ENCODE measurements around the gene TUBG1.
A peak's percentile ranks its signal among the peaks of the same experiment; 100 is the strongest.

The TUBG1 gene

DNA sequence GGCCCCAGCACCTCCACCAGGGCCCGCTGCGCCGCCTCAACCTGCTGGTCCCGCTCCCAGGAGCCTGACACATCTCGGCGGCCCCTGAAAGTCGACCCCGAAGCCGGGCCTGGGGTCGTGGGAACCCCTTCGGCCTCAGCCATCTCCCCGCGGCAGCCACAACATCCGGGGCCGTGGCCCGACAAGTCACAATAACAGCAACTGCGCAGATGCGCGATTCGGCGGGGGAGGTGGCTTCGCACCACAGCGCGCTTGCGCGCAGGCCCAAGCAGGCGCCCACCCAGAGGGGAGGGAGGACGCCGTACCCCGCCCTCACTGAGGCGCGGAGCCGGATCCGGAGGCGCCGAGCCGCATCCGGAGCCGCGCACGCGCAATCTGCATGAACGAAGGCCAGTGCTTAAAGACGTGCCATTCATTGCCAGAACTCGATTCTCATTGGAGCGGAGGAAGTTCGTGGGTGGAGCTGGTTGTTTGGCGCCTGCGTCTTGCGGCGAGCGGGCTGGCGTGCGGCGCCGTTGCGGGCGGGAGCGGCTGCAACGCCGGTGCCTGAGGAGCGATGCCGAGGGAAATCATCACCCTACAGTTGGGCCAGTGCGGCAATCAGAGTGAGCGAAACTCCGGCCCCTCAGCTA is at the start of gene TUBG1, which contains the start of gene RETREG3:
TUBG1 (plus strand) TSS at position 502 of the 632 bp plus-strand sequence; CDS start at position 557, 55 bp downstream.
RETREG3 (minus strand) TSS at position 193 of the 632 bp plus-strand sequence; CDS start at position 143, 50 bp downstream.
- peak; percentile 96 for DNase-seq

GRCh38 chr17:42560246-42560645 is 49.2 kb upstream of the TUBG1 start:
- no peak for DNase-seq

- peak; percentile 84 for DNase-seq
Measured at GRCh38 chr17:42561897-42562387, 47.5 kb upstream of the TUBG1 start, which contains the start of gene COASY. Gene COASY (plus strand): TSS chr17:42562148. CDS start chr17:42562623, 475 bp downstream.

DNA sequence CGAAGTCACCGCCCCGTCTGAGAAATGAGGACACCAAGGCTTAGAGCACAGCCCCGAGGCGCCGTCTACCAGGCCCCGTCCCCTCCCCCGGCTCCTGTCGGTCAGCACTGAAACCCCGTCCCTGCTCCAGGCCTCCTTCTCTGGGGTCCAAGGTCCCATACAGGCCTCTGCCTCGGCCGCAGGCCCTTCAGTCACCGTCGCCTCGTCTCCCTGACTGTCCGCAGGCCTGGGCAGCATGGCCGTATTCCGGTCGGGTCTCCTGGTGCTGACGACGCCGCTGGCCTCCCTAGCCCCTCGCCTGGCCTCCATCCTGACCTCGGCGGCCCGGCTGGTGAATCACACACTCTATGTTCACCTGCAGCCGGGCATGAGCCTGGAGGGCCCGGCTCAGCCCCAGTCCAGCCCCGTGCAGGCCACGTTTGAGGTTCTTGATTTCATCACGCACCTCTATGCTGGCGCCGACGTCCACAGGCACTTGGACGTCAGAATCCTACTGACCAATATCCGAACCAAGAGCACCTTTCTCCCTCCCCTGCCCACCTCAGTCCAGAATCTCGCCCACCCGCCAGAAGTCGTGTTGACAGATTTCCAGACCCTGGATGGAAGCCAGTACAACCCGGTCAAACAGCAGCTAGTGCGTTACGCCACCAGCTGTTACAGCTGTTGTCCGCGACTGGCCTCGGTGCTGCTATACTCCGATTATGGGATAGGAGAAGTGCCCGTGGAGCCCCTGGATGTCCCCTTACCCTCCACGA is 46.9 kb upstream of the TUBG1 start:
- DNase-seq, result no peak

DNA sequence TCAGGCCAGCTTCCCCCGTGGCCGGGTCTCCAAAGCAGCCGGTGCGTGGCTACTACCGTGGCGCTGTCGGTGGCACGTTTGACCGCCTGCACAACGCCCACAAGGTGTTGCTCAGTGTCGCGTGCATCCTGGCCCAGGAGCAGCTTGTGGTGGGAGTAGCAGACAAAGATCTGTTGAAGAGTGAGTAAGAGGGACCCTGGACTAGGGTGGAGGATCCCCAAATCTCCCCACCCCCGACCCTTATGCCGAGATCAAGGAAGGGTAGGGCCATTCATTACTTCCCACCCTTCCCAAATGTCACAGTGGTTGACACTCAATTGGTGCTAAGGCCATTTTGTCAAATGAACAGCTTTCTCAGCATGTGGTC is 46.4 kb upstream of the TUBG1 start:
- DNase-seq, result no peak

DNA sequence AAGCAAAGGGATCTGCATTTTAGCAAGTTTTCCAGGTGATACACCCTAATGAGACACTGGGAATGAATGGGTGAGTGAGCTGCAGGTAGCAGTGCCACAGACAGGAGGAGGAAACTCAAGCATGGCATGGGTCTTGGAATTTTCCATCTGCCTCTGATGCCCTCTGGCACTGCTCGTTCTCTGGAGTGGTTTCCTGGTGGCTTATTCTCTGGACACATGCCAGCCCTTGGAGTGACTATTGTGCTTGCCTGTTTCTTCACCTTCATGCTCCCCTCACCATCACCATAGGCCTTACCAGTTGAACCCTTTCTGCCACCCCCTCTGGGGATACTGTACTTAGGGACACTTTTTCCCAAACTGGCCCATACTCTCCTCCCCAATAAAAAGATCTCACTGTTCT is 45.9 kb upstream of the TUBG1 start:
- DNase-seq, result no peak

GRCh38 chr17:42563950-42564349 is 45.5 kb upstream of the TUBG1 start:
- DNase-seq, result no peak

- no peak for DNase-seq
Measured at GRCh38 chr17:42564815-42565522, 44.5 kb upstream of the TUBG1 start.

- no peak for DNase-seq
Measured at GRCh38 chr17:42565523-42566214, 43.8 kb upstream of the TUBG1 start.

- DNase-seq, result no peak
Measured at GRCh38 chr17:42566215-42566882, 43.1 kb upstream of the TUBG1 start.

DNA sequence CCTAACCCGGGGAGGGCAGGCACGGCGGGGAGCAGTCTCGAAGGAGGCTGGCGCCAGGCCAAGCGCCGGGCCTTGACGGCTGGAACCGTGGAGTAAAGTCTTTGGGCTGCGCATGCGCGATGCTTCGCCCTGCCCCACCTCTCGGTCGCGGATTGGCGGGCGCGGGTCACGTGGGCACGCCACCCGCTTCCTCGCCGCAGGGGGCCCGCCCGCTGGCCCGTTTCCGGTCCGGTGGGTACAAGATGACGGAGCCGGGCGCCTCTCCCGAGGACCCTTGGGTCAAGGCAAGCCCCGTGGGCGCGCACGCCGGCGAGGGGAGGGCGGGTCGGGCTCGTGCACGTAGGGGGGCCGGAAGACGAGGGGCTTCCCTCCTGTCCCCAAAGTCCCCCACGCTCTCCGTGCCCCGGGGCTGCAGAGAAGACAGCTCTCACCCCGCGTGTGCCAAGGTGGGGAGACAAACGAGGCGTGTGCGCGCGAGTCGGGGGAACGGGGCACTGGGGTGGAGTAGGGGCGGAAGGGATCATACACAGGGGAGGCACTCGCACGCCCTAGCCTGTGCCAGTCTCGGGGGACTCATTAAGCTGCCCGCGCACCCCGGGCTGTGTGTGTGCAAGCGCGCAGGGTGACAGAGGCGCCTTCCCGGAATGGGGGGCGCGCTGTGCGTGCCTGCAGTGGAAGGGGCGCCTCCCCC is 42.5 kb upstream of the TUBG1 start, which contains the start of gene MLX:
MLX (plus strand) TSS at position 218 of the 691 bp plus-strand sequence; CDS start at position 243, 25 bp downstream.
- peak; percentile 61 for DNase-seq

DNA sequence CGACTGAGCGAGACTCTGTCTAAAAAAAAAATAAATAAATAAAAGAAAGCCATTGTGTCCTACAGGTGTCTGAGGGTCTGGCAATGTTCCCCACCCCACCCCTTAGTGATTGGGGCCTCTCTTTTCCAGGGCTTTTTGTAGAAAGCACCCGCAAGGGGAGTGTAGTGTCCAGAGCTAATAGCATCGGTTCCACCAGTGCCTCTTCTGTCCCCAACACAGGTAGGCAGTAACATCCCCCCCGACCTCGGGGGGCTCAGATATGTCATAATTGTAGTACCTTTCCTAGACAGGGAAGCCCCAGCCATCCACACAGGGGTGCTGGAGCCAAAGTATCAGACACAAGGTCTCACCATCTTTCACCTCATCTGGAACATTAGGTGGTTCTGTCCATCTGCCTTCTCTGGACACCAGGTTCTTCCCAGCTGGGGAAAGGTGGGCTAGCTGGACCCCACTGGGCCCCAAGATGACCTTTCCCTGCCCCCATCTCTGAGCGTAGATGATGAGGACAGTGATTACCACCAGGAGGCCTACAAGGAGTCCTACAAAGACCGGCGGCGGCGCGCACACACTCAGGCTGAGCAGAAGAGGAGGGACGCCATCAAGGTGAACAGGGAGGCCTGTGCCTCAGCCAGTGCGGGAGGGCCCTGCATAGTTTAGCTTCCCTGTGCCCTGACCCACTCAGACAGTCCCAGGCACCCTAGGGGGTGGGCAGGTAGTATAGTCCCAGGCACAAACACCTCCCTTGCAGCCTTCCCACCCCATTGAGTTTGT is 41.0 kb upstream of the TUBG1 start:
- DNase-seq, result no peak

GRCh38 chr17:42571435-42572225 is 37.9 kb upstream of the TUBG1 start:
- DNase-seq, result no peak

DNA sequence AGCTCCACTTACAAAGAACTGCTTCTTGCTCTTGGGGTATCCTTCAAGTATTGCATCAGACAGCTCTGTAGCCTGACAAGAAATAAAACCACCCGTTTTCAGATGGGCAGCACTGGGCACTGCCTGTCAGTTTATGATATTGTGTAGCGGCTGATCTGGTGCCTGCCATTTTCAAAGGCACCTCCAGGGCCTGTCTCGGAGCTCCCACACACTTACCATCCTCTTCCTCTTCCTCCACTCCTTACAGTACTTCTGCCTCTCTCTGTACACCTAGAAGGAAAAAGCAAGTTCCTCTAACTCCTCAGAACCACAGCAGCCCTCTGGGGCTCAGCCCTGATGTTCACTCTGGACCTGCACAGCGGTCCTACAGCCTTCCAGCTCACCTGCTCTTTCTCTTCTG is 36.4 kb upstream of the TUBG1 start:
- DNase-seq, result no peak

- DNase-seq, result no peak
Measured at GRCh38 chr17:42574463-42574862, 35.0 kb upstream of the TUBG1 start.

DNA sequence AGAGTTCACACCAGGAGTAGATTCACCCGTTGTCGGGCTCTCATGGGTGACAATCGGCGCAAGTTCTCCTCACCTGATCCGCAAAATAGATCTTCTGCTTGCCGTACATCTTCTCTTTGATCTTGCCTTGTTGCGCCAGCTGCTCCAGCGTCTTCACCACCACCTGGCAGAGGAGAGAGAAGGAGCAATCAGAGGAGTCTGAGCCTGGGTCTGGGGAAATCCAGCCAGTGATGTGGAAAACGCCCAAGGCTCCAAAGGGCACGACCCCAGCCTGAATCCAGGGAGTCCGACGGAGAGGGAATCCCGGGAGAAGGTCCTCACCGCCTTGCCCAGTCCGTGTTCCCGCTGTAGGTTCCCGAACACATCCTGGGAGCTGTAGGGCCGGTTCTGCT is 32.3 kb upstream of the TUBG1 start:
- DNase-seq, result no peak

DNA sequence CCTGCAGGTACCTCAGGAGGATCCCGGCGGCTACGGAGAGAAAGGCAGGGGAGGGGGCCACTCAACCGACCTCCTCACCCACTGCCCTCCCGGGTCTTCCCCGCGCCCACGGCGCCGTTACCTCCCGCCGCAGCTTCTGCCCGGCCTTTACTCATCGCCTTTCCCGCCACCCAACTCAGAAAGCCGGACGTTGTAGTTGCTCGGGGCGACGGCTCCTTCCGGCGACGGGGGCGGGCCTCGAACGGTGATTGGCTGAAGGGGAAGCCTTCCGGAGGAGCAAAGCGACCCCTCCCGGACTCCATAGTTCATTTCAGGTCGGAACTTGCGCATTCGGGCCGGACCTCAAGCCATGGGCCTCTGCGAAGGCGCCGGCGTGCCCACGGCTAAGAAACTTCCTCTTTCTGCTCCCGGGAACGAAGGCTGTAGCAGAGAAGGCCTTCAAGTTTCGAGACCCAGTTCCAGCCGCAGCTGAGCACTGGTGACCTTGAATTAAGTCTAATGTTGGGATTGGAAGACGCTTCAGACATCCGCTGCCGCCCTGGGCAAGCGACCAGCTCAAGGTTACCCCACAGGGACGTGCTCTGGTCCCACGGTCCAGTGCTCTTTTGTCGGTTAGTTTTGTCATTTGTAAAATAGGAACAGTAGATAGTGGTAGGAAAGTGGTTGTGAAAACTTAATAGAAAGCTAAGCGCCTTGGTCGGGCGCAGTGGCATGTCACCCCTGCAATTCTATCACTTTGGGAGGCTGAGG is 31.8 kb upstream of the TUBG1 start, which contains the start of gene PSMC3IP:
PSMC3IP (minus strand) TSS at position 198 of the 750 bp plus-strand sequence; CDS start at position 155, 43 bp downstream.
- peak; percentile 73 for DNase-seq

DNA sequence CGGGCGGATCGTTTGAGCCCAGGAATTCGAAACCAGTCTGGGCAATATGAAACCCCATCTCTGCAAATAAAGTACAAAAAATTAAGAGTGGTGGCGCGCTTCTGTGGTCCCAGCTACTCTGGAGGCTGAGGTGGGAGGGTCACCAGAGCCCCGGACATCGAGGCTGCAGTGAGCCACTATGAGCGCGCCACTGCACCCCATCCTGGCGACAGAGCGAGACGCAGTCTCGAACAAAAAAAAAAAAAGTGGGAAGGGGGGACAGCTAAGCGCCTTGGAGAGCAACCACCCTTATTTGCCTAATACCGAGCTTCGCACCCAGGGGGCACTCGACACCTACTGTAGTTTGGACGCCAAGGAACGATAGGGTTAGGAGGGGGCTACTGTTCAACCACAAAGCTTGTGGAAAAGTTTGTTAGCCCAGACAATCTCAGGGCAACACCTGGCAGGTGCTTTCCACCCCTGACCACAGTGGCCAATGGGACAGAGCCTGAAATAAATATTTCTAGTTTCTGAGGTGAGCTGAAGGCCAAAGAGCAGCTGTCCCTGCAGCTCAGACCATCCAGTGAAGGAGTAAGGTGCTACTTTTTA is 31.1 kb upstream of the TUBG1 start:
- peak; percentile 56 for DNase-seq

Data from NCI-H1417 treated with DMSO at 0.1 percent for 48 hours (cell line).